Esophagus (tissue), 2 donors: ENCODE measurements around the gene TNFAIP8. TPM values are rescaled to one million over a fixed set of nuclear protein-coding genes. Genes with fewer than 3 reads are reported as not detected.

Experiments used
- H3K27ac ChIP-seq, 2 donors: one replicate each; pipeline ENCODE4 v1.5.1; 2013; ENCODE audit warnings: low read depth in 2 of 2, mild to moderate bottlenecking in 2 of 2, inconsistent platforms in 1 of 2, low read length in 1 of 2, moderate library complexity in 1 of 2
- H3K27me3 ChIP-seq, 2 donors: one replicate each; pipeline ENCODE4 v1.6.1; 2013; ENCODE audit warnings: low read length in 2 of 2, control low read depth in 1 of 2, mild to moderate bottlenecking in 1 of 2; ENCODE audit not compliant: insufficient read depth in 2 of 2, control insufficient read depth in 1 of 2
- H3K36me3 ChIP-seq, 2 donors: one replicate each; pipeline ENCODE4 v1.6.1; 2013; ENCODE audit warnings: low read length in 1 of 2; ENCODE audit not compliant: control insufficient read depth in 2 of 2, insufficient read depth in 2 of 2
- H3K4me1 ChIP-seq, 2 donors: one replicate each; pipeline ENCODE4 v1.6.1; 2013; ENCODE audit warnings: low read length in 1 of 2; ENCODE audit not compliant: control insufficient read depth in 2 of 2, insufficient read depth in 2 of 2
- H3K4me3 ChIP-seq, 2 donors: one replicate each; pipeline ENCODE4 v1.5.1; 2013; ENCODE audit warnings: low read length in 2 of 2, mild to moderate bottlenecking in 2 of 2, low read depth in 1 of 2, moderate library complexity in 1 of 2
- H3K9me3 ChIP-seq, 2 donors: one replicate each; pipeline ENCODE4 v1.6.1; 2013; ENCODE audit warnings: mild to moderate bottlenecking in 2 of 2, low read depth in 1 of 2, low read length in 1 of 2, moderate library complexity in 1 of 2; ENCODE audit not compliant: control insufficient read depth in 2 of 2, insufficient read depth in 1 of 2
- WGBS, 2 donors: extraction: QIAGEN DNeasy Blood & Tissue Kit; methylation state at CpG; one replicate each; pipeline ENCODE4 v1.1.7; 2013; 5-methylcytosine and 5-hydroxymethylcytosine counted together
- polyA plus RNA-seq, 2 donors: library from polyadenylated mRNA; stranded (reverse); fragments of 200-250 nt; gene quantifications; one replicate each; pipeline ENCODE4 v1.2.3, GENCODE V29; 2013
- donor health status: healthy with polysubstance abuse.
- donor health status: Bipolar disorder and iron deficiency.

TNFAIP8 gene
- polyA plus RNA-seq, 2 donors = 11.0 to 16.1 TPM

- Histone ChIP-seq H3K9me3 (no peaks in the 10 kb centered on the region), H3K27ac (no peak overlapping the region), H3K27me3 (no peaks in the 10 kb centered on the region), H3K4me1 (peaks cover 4 to 6% of the 10 kb centered on the region in 2 donors), H3K4me3 (no peak overlapping the region), H3K36me3 (no peaks in the 10 kb centered on the region)
- 65 to 77% methylated on average over 1 of the region's 1 CpG for WGBS, 2 donors
Observed at GRCh38 chr5:119336262-119336661, 19.6 kb upstream of the TNFAIP8 start.

- Histone ChIP-seq H3K4me3 (no peak overlapping the region), H3K36me3 (no peaks in the 10 kb centered on the region), H3K27ac (no peak overlapping the region), H3K4me1 (peaks cover 0 to 4% of the 10 kb centered on the region in 2 donors), H3K27me3 (no peaks in the 10 kb centered on the region), H3K9me3 (no peaks in the 10 kb centered on the region)
- WGBS, 2 donors = 71 to 77% methylated on average over 3 of the region's 3 CpGs
Observed at GRCh38 chr5:119336845-119337580, 18.8 kb upstream of the TNFAIP8 start.

GRCh38 chr5:119338326-119338946, 17.4 kb upstream of the TNFAIP8 start:
- Histone ChIP-seq H3K27me3 (no peaks in the 10 kb centered on the region), H3K9me3 (no peaks in the 10 kb centered on the region), H3K4me1 (peaks cover 0 to 4% of the 10 kb centered on the region in 2 donors), H3K36me3 (no peaks in the 10 kb centered on the region), H3K27ac (peak overlapping the region in 1 of 2 donors; percentile 55), H3K4me3 (no peak overlapping the region)
- WGBS, 2 donors = 68 to 74% methylated on average over 4 of the region's 4 CpGs

- Histone ChIP-seq H3K27ac (no peak overlapping the region), H3K4me3 (no peak overlapping the region), H3K27me3 (no peaks in the 10 kb centered on the region), H3K36me3 (no peaks in the 10 kb centered on the region), H3K9me3 (no peaks in the 10 kb centered on the region), H3K4me1 (peaks cover 0 to 4% of the 10 kb centered on the region in 2 donors)
- 84 to 87% methylated on average over 2 of the region's 2 CpGs for WGBS, 2 donors
Observed at GRCh38 chr5:119339344-119339743, 16.5 kb upstream of the TNFAIP8 start.

DNA sequence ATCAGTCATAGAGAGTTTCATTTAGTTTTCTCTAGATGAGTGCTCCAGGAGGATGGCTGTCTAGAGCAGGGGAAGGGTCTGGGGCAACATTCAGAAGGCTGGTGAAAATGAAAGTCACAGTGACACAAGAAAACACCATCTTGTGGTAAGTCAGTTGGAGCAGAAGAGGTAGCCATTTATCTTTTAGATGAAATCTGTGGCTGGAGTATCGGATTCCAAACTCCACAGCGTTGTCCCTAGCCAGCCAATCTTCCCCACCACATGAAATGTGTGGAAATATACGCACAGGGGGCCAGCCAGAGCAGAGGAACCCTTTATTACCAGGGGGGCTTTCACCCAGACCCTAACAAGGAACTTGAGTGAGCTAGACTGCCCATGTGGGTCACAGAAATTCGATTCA, 15.9 kb upstream of the TNFAIP8 start:
- Histone ChIP-seq H3K27me3 (no peaks in the 10 kb centered on the region), H3K36me3 (no peaks in the 10 kb centered on the region), H3K27ac (peak overlapping the region in 1 of 2 donors; percentile 2), H3K4me1 (peaks cover 0 to 4% of the 10 kb centered on the region in 2 donors), H3K4me3 (no peak overlapping the region), H3K9me3 (no peaks in the 10 kb centered on the region)
- 78 to 79% methylated on average over 4 of the region's 4 CpGs for WGBS, 2 donors

DNA sequence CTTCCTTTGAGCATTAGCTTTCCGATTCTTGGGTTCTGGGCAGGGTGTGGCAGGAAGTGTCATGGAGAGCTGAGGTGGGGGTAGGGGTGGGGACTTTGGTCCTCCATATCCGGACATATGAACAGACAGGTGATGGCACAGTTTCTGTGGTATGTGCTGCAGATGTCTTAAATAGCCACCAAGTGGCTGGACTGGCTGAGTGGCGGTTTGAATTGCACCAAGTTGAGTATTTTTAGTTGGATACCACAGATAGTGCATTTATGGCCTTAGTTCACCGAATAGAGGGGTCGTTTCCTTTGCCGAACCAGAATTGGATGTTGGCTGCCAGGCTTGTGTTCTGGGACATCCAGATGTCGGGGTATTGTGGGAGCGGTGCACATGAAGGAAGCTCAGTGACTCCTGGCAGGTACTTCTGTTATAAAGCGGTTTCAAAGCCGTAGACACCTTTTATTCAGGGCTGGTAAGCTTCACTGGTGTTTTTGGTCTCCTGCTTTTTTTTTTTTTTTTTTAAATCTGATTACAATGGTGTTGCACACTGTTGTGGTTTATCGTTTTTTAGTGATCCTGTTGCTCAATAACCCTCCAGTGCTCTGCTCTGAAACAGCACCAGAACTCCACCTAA, 15.1 kb upstream of the TNFAIP8 start:
- no peaks in the 10 kb centered on the region for H3K9me3 ChIP-seq
- no peaks in the 10 kb centered on the region for H3K27me3 ChIP-seq
- no peak overlapping the region for H3K4me3 ChIP-seq
- WGBS, 2 donors = 78 to 80% methylated on average over 11 of the region's 11 CpGs
- H3K27ac ChIP-seq = peak overlapping the region in 1 of 2 donors; percentile 47
- no peaks in the 10 kb centered on the region for H3K36me3 ChIP-seq
- H3K4me1 ChIP-seq = peaks cover 0 to 4% of the 10 kb centered on the region in 2 donors

GRCh38 chr5:119341452-119342349, 14.1 kb upstream of the TNFAIP8 start:
- WGBS, 2 donors = 64 to 73% methylated on average over 6 of the region's 6 CpGs
- Histone ChIP-seq H3K27me3 (no peaks in the 10 kb centered on the region), H3K4me1 (peaks cover 0 to 4% of the 10 kb centered on the region in 2 donors), H3K9me3 (no peaks in the 10 kb centered on the region), H3K4me3 (no peak overlapping the region), H3K36me3 (no peaks in the 10 kb centered on the region), H3K27ac (no peak overlapping the region)

DNA sequence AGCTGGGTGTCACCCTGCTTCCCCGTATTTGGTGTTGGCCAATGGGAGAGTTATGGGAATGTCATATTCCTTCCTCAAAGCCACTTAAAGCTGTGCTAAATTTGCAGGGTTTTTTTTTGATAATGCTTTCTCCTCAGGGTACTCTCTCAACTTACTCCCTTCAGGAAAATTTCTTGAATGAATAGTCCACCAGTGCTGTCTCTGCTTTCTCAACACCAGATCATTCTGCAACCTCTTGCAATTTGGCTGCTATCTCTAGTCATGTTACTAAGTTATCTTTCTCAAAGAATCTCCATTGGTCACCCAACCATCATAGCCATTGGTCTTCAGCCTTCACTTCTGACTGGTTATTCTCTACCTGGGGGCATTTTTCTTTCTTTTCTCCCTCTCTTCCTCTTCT, 13.4 kb upstream of the TNFAIP8 start:
- Histone ChIP-seq H3K36me3 (no peaks in the 10 kb centered on the region), H3K4me3 (no peak overlapping the region), H3K9me3 (no peaks in the 10 kb centered on the region), H3K27me3 (no peaks in the 10 kb centered on the region), H3K4me1 (peaks cover 0 to 4% of the 10 kb centered on the region in 2 donors), H3K27ac (no peak overlapping the region)
- WGBS, 2 donors = 77 to 79% methylated on average over 1 of the region's 1 CpG

GRCh38 chr5:119343052-119343451, 12.8 kb upstream of the TNFAIP8 start:
- H3K36me3 ChIP-seq = no peaks in the 10 kb centered on the region
- WGBS, 2 donors = 52 to 66% methylated on average over 6 of the region's 6 CpGs
- no peak overlapping the region for H3K27ac ChIP-seq
- H3K9me3 ChIP-seq = no peaks in the 10 kb centered on the region
- no peaks in the 10 kb centered on the region for H3K4me1 ChIP-seq
- H3K4me3 ChIP-seq = no peak overlapping the region
- no peaks in the 10 kb centered on the region for H3K27me3 ChIP-seq
